ENCODE results near the gene CTNNA3.

GRCh38 chr10:67725567-67725966 is 29.6 kb upstream of the CTNNA3 start:
- no peak for TF ChIP-seq CTCF (IDR thresholded peaks at IDR 0.05 in 8 of 11, conservative IDR thresholded peaks at IDR 0.05 in 3 of 11)
- TF ChIP-seq POLR2A (IDR thresholded peaks at IDR 0.05): no peak
- no peak for TF ChIP-seq POLR2AphosphoS5 (IDR thresholded peaks at IDR 0.05)

Measured in spleen (tissue), 7 donors.